ENCODE results near the gene UNC45A. TPM values are rescaled to one million over a fixed set of nuclear protein-coding genes. Genes with fewer than 3 reads are reported as not detected.

Gene UNC45A
- total and polyA plus RNA-seq, 2 of the 13 experiments (the other 11 are each of a cell fraction or from before 2014, with no cell fraction given): 33.8 to 39.7 TPM

DNA sequence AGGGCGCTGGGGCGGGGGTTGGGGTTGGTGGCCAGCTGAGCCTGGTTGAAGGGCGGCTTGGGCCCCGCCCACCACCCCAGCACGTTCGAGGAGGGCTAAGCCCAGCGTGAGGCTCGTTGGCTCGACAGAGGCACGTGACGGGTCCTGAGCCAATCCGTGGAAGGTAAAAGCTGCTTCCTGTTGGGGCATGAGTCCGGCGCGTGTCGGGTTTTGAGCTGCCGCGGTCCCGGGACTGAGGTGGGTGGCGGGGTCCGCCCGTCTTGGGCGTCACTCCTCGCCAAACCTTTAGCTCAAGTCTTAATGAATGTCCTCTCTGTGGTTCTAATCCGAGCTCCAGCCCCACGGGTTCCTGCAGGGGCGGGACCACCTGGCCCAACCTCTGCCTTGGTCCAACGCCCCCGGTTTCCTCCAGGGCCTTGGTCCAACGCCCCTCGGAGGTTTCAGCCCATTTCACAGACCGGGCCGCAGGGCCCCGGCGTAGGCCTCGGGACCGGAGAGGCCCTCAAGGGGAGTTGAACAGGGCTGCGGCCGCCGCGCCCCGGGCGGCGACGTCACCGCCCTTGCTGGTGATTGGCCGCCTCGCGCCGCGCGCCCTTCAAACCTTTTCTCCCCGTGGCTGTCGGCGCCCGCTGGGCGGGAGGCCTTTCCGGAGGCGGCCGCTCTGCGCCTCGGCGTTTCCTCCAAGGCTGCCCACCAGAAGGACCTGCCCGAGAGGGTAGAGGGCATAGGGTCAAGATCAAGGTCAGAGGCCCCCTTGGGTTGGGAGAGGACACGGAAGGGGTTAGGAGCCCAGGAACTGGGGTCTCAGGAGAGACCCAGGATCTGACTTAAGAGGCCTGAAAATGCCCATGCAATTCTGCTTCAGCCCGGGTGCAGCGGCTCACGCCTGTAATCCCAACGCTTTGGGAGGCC lies 19.9 kb downstream of the UNC45A start, which contains the start of gene RCCD1 (continued):
- no peak for TF ChIP-seq ZNF451 (CRISPR knock-in tag; IDR thresholded peaks at IDR 0.05)
- no peak for TF ChIP-seq ZNF18 (CRISPR knock-in tag; IDR thresholded peaks at IDR 0.05; ENCODE audit: insufficient replicate concordance)
- TF ChIP-seq ADNP (CRISPR knock-in tag; IDR thresholded peaks at IDR 0.05): 0 out of 2 replicates have a peak, but pooled peaks have one; percentile 40
- TF ChIP-seq, protein P1, sequence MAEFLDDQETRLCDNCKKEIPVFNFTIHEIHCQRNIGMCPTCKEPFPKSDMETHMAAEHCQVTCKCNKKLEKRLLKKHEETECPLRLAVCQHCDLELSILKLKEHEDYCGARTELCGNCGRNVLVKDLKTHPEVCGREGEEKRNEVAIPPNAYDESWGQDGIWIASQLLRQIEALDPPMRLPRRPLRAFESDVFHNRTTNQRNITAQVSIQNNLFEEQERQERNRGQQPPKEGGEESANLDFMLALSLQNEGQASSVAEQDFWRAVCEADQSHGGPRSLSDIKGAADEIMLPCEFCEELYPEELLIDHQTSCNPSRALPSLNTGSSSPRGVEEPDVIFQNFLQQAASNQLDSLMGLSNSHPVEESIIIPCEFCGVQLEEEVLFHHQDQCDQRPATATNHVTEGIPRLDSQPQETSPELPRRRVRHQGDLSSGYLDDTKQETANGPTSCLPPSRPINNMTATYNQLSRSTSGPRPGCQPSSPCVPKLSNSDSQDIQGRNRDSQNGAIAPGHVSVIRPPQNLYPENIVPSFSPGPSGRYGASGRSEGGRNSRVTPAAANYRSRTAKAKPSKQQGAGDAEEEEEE (CRISPR knock-in tag; IDR thresholded peaks at IDR 0.05; ENCODE audit: borderline replicate concordance): no peak
- TF ChIP-seq, protein P2, sequence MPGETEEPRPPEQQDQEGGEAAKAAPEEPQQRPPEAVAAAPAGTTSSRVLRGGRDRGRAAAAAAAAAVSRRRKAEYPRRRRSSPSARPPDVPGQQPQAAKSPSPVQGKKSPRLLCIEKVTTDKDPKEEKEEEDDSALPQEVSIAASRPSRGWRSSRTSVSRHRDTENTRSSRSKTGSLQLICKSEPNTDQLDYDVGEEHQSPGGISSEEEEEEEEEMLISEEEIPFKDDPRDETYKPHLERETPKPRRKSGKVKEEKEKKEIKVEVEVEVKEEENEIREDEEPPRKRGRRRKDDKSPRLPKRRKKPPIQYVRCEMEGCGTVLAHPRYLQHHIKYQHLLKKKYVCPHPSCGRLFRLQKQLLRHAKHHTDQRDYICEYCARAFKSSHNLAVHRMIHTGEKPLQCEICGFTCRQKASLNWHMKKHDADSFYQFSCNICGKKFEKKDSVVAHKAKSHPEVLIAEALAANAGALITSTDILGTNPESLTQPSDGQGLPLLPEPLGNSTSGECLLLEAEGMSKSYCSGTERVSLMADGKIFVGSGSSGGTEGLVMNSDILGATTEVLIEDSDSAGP (CRISPR knock-in tag; IDR thresholded peaks at IDR 0.05; ENCODE audit: borderline replicate concordance): peak; percentile 86; the same call in 1 of the 2 replicates
- no peak for TF ChIP-seq FOSL2 (CRISPR knock-in tag; IDR thresholded peaks at IDR 0.05)
- TF ChIP-seq MED13 (CRISPR knock-in tag; IDR thresholded peaks at IDR 0.05): 0 out of 2 replicates have a peak, but pooled peaks have one; percentile 12
- no peak for TF ChIP-seq ZNF841 (CRISPR knock-in tag; IDR thresholded peaks at IDR 0.05; ENCODE audit: borderline replicate concordance)
- no peak; the same call in 1 of the 2 replicates for TF ChIP-seq KMT2B (CRISPR knock-in tag; IDR thresholded peaks at IDR 0.05)
- no peak for TF ChIP-seq LBX2 (CRISPR knock-in tag; IDR thresholded peaks at IDR 0.05; ENCODE audit: borderline replicate concordance)
- peak; percentile 50; the same call in 1 of the 2 replicates for TF ChIP-seq ZNF296 (CRISPR knock-in tag; conservative IDR thresholded peaks at IDR 0.05)
- peak; percentile 71 for TF ChIP-seq MED1 (CRISPR knock-in tag; IDR thresholded peaks at IDR 0.05)
- TF ChIP-seq, protein P3, sequence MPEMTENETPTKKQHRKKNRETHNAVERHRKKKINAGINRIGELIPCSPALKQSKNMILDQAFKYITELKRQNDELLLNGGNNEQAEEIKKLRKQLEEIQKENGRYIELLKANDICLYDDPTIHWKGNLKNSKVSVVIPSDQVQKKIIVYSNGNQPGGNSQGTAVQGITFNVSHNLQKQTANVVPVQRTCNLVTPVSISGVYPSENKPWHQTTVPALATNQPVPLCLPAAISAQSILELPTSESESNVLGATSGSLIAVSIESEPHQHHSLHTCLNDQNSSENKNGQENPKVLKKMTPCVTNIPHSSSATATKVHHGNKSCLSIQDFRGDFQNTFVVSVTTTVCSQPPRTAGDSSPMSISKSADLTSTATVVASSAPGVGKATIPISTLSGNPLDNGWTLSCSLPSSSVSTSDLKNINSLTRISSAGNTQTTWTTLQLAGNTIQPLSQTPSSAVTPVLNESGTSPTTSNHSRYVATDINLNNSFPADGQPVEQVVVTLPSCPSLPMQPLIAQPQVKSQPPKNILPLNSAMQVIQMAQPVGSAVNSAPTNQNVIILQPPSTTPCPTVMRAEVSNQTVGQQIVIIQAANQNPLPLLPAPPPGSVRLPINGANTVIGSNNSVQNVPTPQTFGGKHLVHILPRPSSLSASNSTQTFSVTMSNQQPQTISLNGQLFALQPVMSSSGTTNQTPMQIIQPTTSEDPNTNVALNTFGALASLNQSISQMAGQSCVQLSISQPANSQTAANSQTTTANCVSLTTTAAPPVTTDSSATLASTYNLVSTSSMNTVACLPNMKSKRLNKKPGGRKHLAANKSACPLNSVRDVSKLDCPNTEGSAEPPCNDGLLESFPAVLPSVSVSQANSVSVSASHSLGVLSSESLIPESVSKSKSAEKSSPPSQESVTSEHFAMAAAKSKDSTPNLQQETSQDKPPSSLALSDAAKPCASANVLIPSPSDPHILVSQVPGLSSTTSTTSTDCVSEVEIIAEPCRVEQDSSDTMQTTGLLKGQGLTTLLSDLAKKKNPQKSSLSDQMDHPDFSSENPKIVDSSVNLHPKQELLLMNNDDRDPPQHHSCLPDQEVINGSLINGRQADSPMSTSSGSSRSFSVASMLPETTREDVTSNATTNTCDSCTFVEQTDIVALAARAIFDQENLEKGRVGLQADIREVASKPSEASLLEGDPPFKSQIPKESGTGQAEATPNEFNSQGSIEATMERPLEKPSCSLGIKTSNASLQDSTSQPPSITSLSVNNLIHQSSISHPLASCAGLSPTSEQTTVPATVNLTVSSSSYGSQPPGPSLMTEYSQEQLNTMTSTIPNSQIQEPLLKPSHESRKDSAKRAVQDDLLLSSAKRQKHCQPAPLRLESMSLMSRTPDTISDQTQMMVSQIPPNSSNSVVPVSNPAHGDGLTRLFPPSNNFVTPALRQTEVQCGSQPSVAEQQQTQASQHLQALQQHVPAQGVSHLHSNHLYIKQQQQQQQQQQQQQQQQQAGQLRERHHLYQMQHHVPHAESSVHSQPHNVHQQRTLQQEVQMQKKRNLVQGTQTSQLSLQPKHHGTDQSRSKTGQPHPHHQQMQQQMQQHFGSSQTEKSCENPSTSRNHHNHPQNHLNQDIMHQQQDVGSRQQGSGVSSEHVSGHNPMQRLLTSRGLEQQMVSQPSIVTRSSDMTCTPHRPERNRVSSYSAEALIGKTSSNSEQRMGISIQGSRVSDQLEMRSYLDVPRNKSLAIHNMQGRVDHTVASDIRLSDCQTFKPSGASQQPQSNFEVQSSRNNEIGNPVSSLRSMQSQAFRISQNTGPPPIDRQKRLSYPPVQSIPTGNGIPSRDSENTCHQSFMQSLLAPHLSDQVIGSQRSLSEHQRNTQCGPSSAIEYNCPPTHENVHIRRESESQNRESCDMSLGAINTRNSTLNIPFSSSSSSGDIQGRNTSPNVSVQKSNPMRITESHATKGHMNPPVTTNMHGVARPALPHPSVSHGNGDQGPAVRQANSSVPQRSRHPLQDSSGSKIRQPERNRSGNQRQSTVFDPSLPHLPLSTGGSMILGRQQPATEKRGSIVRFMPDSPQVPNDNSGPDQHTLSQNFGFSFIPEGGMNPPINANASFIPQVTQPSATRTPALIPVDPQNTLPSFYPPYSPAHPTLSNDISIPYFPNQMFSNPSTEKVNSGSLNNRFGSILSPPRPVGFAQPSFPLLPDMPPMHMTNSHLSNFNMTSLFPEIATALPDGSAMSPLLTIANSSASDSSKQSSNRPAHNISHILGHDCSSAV (CRISPR knock-in tag; IDR thresholded peaks at IDR 0.05; ENCODE audit: borderline replicate concordance): no peak

All from HepG2 (cell line).